HepG2 (cell line): ENCODE data around the gene SIGLEC1. TPM values are rescaled to one million over a fixed set of nuclear protein-coding genes. Genes with fewer than 3 reads are reported as not detected.

Experiments
- EEA1 ChIP-seq: sonication (generic); formaldehyde crosslinking; IDR thresholded peaks from 2 replicates; pipeline ENCODE4 v1.5.1; 2020; ENCODE audit warnings: mild to moderate bottlenecking, missing genetic modification reagents, borderline replicate concordance
- FOXM1 ChIP-seq: sonication (generic); formaldehyde crosslinking; IDR thresholded peaks from 2 replicates; pipeline ENCODE4 v1.5.0; 2020; ENCODE audit warnings: missing genetic modification reagents
- GABPB1 ChIP-seq: IDR thresholded peaks from 2 replicates; pipeline ENCODE4 v1.6.1; 2016; ENCODE audit warnings: mild to moderate bottlenecking, missing genetic modification reagents, moderate library complexity, missing compliant biosample characterization
- KMT2A ChIP-seq: sonication (generic); formaldehyde crosslinking; IDR thresholded peaks from 2 replicates; pipeline ENCODE4 v1.4.0; 2020; ENCODE audit warnings: missing genetic modification reagents
- NCOA1 ChIP-seq: sonication (generic); formaldehyde crosslinking; IDR thresholded peaks from 2 replicates; pipeline ENCODE4 v1.9.0; 2021; ENCODE audit warnings: missing genetic modification reagents
- POLR2AphosphoS2 ChIP-seq: IDR thresholded peaks from 2 replicates; pipeline ENCODE4 v1.6.1; 2011; ENCODE audit warnings: low read depth, low read length, improper control_type of control experiment
- PTBP1 ChIP-seq: fragments of 200-400 bp; formaldehyde crosslinking; IDR thresholded peaks from 2 replicates; pipeline ENCODE4 v1.6.1; 2018; ENCODE audit warnings: low read length, low read depth; ENCODE audit not compliant: poor library complexity, severe bottlenecking
- SETDB1 ChIP-seq: sonication (generic); formaldehyde crosslinking; IDR thresholded peaks from 2 replicates; pipeline ENCODE4 v1.5.1; 2020; ENCODE audit warnings: missing genetic modification reagents, mild to moderate bottlenecking, borderline replicate concordance
- ZFAT ChIP-seq: sonication (generic); formaldehyde crosslinking; conservative IDR thresholded peaks from 2 replicates; pipeline ENCODE4 v1.8.1; 2023; ENCODE audit warnings: missing genetic modification reagents, inconsistent platforms
- ZFX ChIP-seq: sonication (generic); formaldehyde crosslinking; IDR thresholded peaks from 2 replicates; pipeline ENCODE4 v1.4.0; 2020; ENCODE audit warnings: mild to moderate bottlenecking, low read depth, missing genetic modification reagents, moderate library complexity
- ZNF343 ChIP-seq: sonication (generic); formaldehyde crosslinking; IDR thresholded peaks from 2 replicates; pipeline ENCODE4 v1.4.0; 2020; ENCODE audit warnings: mild to moderate bottlenecking, missing genetic modification reagents
- ZNF441 ChIP-seq: sonication (generic); formaldehyde crosslinking; IDR thresholded peaks from 2 replicates; pipeline ENCODE4 v1.7.0; 2021; ENCODE audit warnings: missing genetic modification reagents, borderline replicate concordance
- ZNF510 ChIP-seq: sonication (generic); formaldehyde crosslinking; IDR thresholded peaks from 2 replicates; pipeline ENCODE4 v1.4.0; 2020; ENCODE audit warnings: low read depth, mild to moderate bottlenecking, missing genetic modification reagents
- ZSCAN29 ChIP-seq: sonication (generic); formaldehyde crosslinking; conservative IDR thresholded peaks from 2 replicates; pipeline ENCODE4 v1.4.0; 2020; ENCODE audit warnings: mild to moderate bottlenecking, missing genetic modification reagents
- ZSCAN30 ChIP-seq: sonication (generic); formaldehyde crosslinking; IDR thresholded peaks from 2 replicates; pipeline ENCODE4 v1.5.0; 2020; ENCODE audit warnings: mild to moderate bottlenecking, missing genetic modification reagents
- polyA plus RNA-seq, 8 experiments: library from polyadenylated mRNA; depleted of rRNA in 3 of 8; stranded (reverse) in 7 of 8; unstranded in 1 of 8; fragments of >200 nt; fragmentation: Illumina TruSeq in 4 of 8; extraction: Trizol in 4 of 8; gene quantifications; 2 replicates each; pipeline versions ENCODE4 v1.2.1 to v1.2.3, GENCODE V29; 2011 to 2016; ENCODE audit warnings: low read depth in 4 of 8, missing spikeins in 1 of 8, mixed read lengths in 1 of 8; ENCODE audit not compliant: insufficient read depth in 1 of 8
- total RNA-seq, 5 experiments: library from RNA; depleted of rRNA; stranded (reverse); fragments of >200 nt; fragmentation: Illumina TruSeq; extraction: Trizol; gene quantifications; 2 replicates each; pipeline ENCODE4 v1.2.3, GENCODE V29; 2016; ENCODE audit warnings: low read depth in 1 of 5
- TF ChIP-seq, protein P1 (sequence below): sonication (generic); formaldehyde crosslinking; IDR thresholded peaks from 2 replicates; pipeline ENCODE4 v1.5.1; 2020; ENCODE audit warnings: missing genetic modification reagents, mild to moderate bottlenecking, borderline replicate concordance
- TF ChIP-seq, protein P2 (sequence below): sonication (generic); formaldehyde crosslinking; IDR thresholded peaks from 2 replicates; pipeline ENCODE4 v1.9.0; 2022; ENCODE audit warnings: low read depth, missing genetic modification reagents
- TF ChIP-seq, protein P3 (sequence below): sonication (generic); formaldehyde crosslinking; IDR thresholded peaks from 2 replicates; pipeline ENCODE4 v1.8.0; 2022; ENCODE audit warnings: missing genetic modification reagents, low read depth, mild to moderate bottlenecking, borderline replicate concordance
- TF ChIP-seq, protein P4 (sequence below): sonication (generic); formaldehyde crosslinking; conservative IDR thresholded peaks from 2 replicates; pipeline ENCODE4 v1.5.0; 2020; ENCODE audit warnings: missing genetic modification reagents
- TF ChIP-seq, protein P5 (sequence below): sonication (generic); formaldehyde crosslinking; IDR thresholded peaks from 2 replicates; pipeline ENCODE4 v1.5.1; 2020; ENCODE audit warnings: missing genetic modification reagents, mild to moderate bottlenecking, borderline replicate concordance
- TF ChIP-seq, protein P6 (sequence below): sonication (generic); formaldehyde crosslinking; IDR thresholded peaks from 2 replicates; pipeline ENCODE4 v1.8.0; 2022; ENCODE audit warnings: low read depth, missing genetic modification reagents

SIGLEC1 gene
- total and polyA plus RNA-seq, 2 of the 13 experiments (the other 11 are each of a cell fraction or from before 2014, with no cell fraction given): 0.01 TPM; not detected in 1

DNA sequence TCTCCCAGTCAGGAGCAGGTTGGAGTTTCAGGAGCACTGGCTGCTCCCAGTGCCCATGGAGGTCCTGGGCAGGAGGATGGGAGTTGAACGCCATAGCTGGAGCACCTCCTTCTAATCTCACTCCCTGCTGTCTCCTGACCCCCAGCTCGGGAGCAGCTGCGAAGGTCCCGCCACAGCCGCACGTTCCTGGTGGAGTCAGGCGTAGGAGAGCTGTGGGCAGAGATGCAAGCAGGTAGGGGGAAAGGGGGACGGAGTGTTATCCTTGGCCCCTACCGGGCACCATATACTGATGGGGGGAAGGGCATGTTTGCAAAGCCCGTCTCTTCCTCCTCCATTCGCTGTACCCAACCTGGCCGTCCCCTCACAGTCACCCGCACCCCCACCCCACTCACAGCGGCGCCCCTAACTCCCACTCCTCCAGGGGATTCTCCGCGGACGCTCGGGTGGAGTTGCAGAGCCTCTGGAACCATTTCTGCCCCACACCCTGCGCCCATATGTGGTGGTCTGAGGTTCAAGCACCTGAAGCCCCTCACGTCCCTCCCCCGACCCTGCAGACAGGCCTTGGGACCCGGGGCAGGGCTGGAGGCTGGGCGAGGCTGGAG, 36.8 kb upstream of the SIGLEC1 start (continued):
- TF ChIP-seq, protein P1, sequence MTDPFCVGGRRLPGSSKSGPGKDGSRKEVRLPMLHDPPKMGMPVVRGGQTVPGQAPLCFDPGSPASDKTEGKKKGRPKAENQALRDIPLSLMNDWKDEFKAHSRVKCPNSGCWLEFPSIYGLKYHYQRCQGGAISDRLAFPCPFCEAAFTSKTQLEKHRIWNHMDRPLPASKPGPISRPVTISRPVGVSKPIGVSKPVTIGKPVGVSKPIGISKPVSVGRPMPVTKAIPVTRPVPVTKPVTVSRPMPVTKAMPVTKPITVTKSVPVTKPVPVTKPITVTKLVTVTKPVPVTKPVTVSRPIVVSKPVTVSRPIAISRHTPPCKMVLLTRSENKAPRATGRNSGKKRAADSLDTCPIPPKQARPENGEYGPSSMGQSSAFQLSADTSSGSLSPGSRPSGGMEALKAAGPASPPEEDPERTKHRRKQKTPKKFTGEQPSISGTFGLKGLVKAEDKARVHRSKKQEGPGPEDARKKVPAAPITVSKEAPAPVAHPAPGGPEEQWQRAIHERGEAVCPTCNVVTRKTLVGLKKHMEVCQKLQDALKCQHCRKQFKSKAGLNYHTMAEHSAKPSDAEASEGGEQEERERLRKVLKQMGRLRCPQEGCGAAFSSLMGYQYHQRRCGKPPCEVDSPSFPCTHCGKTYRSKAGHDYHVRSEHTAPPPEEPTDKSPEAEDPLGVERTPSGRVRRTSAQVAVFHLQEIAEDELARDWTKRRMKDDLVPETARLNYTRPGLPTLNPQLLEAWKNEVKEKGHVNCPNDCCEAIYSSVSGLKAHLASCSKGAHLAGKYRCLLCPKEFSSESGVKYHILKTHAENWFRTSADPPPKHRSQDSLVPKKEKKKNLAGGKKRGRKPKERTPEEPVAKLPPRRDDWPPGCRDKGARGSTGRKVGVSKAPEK: no peak
- TF ChIP-seq ZSCAN30: no peak
- no peak for TF ChIP-seq ZNF441 (CRISPR knock-in tag)
- TF ChIP-seq PTBP1: no peak
- peak; percentile 61; the same call in 1 of the 2 replicates for TF ChIP-seq ZNF343 (CRISPR knock-in tag)
- TF ChIP-seq NCOA1: no peak
- TF ChIP-seq FOXM1 (CRISPR knock-in tag): 0 out of 2 replicates have a peak, but pooled peaks have one; percentile 13
- no peak for TF ChIP-seq KMT2A (CRISPR knock-in tag)
- TF ChIP-seq POLR2AphosphoS2: no peak
- TF ChIP-seq, protein P2, sequence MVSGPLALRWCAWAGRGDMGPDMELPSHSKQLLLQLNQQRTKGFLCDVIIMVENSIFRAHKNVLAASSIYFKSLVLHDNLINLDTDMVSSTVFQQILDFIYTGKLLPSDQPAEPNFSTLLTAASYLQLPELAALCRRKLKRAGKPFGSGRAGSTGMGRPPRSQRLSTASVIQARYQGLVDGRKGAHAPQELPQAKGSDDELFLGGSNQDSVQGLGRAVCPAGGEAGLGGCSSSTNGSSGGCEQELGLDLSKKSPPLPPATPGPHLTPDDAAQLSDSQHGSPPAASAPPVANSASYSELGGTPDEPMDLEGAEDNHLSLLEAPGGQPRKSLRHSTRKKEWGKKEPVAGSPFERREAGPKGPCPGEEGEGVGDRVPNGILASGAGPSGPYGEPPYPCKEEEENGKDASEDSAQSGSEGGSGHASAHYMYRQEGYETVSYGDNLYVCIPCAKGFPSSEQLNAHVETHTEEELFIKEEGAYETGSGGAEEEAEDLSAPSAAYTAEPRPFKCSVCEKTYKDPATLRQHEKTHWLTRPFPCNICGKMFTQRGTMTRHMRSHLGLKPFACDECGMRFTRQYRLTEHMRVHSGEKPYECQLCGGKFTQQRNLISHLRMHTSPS (CRISPR knock-in tag): no peak
- TF ChIP-seq GABPB1 (CRISPR knock-in tag): no peak
- TF ChIP-seq, protein P3, sequence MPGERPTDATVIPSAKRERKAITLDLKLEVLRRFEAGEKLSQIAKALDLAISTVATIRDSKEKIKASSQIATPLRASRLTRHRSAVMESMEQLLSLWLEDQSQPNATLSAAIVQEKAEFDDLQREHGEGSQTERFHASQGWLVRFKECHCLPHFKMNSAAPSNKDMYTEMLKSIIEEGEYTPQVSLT (CRISPR knock-in tag): no peak
- no peak for TF ChIP-seq EEA1 (CRISPR knock-in tag)
- 0 out of 2 replicates have a peak, but pooled peaks have one; percentile 45 for TF ChIP-seq ZSCAN29 (CRISPR knock-in tag)
- TF ChIP-seq, protein P4, sequence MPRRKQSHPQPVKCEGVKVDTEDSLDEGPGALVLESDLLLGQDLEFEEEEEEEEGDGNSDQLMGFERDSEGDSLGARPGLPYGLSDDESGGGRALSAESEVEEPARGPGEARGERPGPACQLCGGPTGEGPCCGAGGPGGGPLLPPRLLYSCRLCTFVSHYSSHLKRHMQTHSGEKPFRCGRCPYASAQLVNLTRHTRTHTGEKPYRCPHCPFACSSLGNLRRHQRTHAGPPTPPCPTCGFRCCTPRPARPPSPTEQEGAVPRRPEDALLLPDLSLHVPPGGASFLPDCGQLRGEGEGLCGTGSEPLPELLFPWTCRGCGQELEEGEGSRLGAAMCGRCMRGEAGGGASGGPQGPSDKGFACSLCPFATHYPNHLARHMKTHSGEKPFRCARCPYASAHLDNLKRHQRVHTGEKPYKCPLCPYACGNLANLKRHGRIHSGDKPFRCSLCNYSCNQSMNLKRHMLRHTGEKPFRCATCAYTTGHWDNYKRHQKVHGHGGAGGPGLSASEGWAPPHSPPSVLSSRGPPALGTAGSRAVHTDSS (CRISPR knock-in tag): 0 out of 2 replicates have a peak, but pooled peaks have one; percentile 52
- TF ChIP-seq SETDB1: no peak
- TF ChIP-seq, protein P5, sequence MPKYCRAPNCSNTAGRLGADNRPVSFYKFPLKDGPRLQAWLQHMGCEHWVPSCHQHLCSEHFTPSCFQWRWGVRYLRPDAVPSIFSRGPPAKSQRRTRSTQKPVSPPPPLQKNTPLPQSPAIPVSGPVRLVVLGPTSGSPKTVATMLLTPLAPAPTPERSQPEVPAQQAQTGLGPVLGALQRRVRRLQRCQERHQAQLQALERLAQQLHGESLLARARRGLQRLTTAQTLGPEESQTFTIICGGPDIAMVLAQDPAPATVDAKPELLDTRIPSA: no peak
- TF ChIP-seq ZFX: no peak
- TF ChIP-seq ZNF510 (CRISPR knock-in tag): no peak
- TF ChIP-seq ZFAT (CRISPR knock-in tag): 0 out of 2 replicates have a peak, but pooled peaks have one; percentile 16
- TF ChIP-seq, protein P6, sequence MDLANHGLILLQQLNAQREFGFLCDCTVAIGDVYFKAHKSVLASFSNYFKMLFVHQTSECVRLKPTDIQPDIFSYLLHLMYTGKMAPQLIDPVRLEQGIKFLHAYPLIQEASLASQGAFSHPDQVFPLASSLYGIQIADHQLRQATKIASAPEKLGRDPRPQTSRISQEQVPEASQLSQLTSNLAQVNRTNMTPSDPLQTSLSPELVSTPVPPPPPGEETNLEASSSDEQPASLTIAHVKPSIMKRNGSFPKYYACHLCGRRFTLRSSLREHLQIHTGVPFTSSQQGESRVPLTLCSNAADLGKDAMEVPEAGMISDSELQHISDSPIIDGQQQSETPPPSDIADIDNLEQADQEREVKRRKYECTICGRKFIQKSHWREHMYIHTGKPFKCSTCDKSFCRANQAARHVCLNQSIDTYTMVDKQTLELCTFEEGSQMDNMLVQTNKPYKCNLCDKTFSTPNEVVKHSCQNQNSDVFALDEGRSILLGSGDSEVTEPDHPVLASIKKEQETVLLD: peak; percentile 43; the same call in 1 of the 2 replicates
